Stomach (tissue), 9 donors: ENCODE results near the gene SGPL1. TPM values are rescaled to one million over a fixed set of nuclear protein-coding genes. Genes with fewer than 3 reads are reported as not detected.

Experiments used
- DNase-seq, 2 donors: peaks; one replicate each; pipeline versions ENCODE4 v3.0.0 to v3.0.0-alpha.2; 2013 to 2019
- H3K27ac ChIP-seq, 5 donors: fragments of 200-600 bp in 4 of 5; sonication (generic) in 4 of 5; one replicate each; pipeline ENCODE4 v1.5.1; 2013 to 2019; ENCODE audit warnings: mild to moderate bottlenecking in 1 of 5, moderate library complexity in 1 of 5
- H3K27me3 ChIP-seq, 3 donors: fragments of 200-600 bp; sonication (generic); one replicate each; pipeline ENCODE4 v1.5.1; 2017 to 2019; ENCODE audit warnings: mixed run types in 1 of 3
- H3K36me3 ChIP-seq, 4 donors: fragments of 200-600 bp; sonication (generic); 1 replicate in 3 of 4; 2 replicates in 1 of 4; pipeline ENCODE4 v1.5.1; 2016 to 2019
- H3K4me1 ChIP-seq, 4 donors: fragments of 200-600 bp; sonication (generic); one replicate each; pipeline ENCODE4 v1.5.1; 2016 to 2019
- H3K4me3 ChIP-seq, 4 donors: fragments of 200-600 bp; sonication (generic) in 3 of 4; one replicate each; pipeline ENCODE4 v1.5.1; 2016 to 2019; ENCODE audit warnings: mild to moderate bottlenecking in 1 of 4
- H3K9me3 ChIP-seq, 4 donors: fragments of 200-600 bp; sonication (generic); one replicate each; pipeline ENCODE4 v1.5.1; 2016 to 2019
- CTCF ChIP-seq, 7 experiments: fragments of 450-650 bp in 4 of 7; fragments of 200-600 bp in 3 of 7; sonication (generic) in 3 of 7; IDR thresholded peaks; one replicate each; pipeline ENCODE4 v1.5.1; 2016 to 2019; ENCODE audit warnings: antibody characterized with exemption in 7 of 7, control low read depth in 2 of 7, mild to moderate bottlenecking in 1 of 7
- EP300 ChIP-seq: sonication (generic); formaldehyde crosslinking; IDR thresholded peaks from one replicate; pipeline ENCODE4 v1.6.1; 2017; ENCODE audit warnings: antibody characterized with exemption
- POLR2A ChIP-seq, 4 donors: fragments of 450-650 bp; IDR thresholded peaks; one replicate each; pipeline ENCODE4 v1.6.1; 2016; ENCODE audit warnings: antibody characterized with exemption in 4 of 4, control low read depth in 2 of 4, mild to moderate bottlenecking in 1 of 4, moderate library complexity in 1 of 4
- POLR2AphosphoS5 ChIP-seq, 3 donors: sonication (generic); formaldehyde crosslinking; IDR thresholded peaks; one replicate each; pipeline ENCODE4 v1.6.1; 2016; ENCODE audit warnings: antibody characterized with exemption in 3 of 3
- WGBS, 5 donors: extraction: QIAGEN DNeasy Blood & Tissue Kit in 3 of 5; methylation state at CpG; one replicate each; pipeline versions ENCODE4 v1.1.5 to v1.1.7; 2013 to 2018; 5-methylcytosine and 5-hydroxymethylcytosine counted together
- intact Hi-C: fragments of 100-400 bp; cut with DNase I; formaldehyde crosslinking; loops from one replicate; pipeline ENCODE4 v1.15.1; 2023; ENCODE audit warnings: low total_unique reads
- polyA plus RNA-seq, 3 donors: library from polyadenylated mRNA; stranded (reverse); fragments of 200-250 nt; gene quantifications; one replicate each; pipeline ENCODE4 v1.2.3, GENCODE V29; 2013
- total RNA-seq, 5 donors: library from RNA; depleted of rRNA; stranded (reverse); fragments of >200 nt; gene quantifications; one replicate each; pipeline versions ENCODE4 v1.1.0 to v1.2.3, GENCODE V29; 2014 to 2016
- donor health status: healthy with polysubstance abuse.
- donor health status: Bipolar disorder and iron deficiency.
- donor health status: healthy.

The SGPL1 gene
- total and polyA plus RNA-seq, 8 donors: 1.2 to 65.5 (median 15.6) TPM

GRCh38 chr10:70866424-70866823 lies 50.7 kb downstream of the SGPL1 start:
- Histone ChIP-seq H3K36me3 (peaks cover 14 to 68% (median 51%) of the 10 kb centered on the region in 4 donors), H3K27me3 (no peaks in the 10 kb centered on the region), H3K27ac (no peak overlapping the region), H3K4me1 (peaks cover 0 to 8% (median 0%) of the 10 kb centered on the region in 4 donors), H3K9me3 (no peaks in the 10 kb centered on the region), H3K4me3 (no peak overlapping the region)
- WGBS, 5 donors: 74 to 95% (median 84%) methylated on average over 4 of the region's 4 CpGs
- DNase-seq: peak in 1 of 2 donors; percentile 41
- TF ChIP-seq POLR2A (IDR thresholded peaks at IDR 0.05) (no peak), POLR2AphosphoS5 (IDR thresholded peaks at IDR 0.05) (no peak), EP300 (no peak), CTCF (IDR thresholded peaks at IDR 0.05) (no peak)
- intact Hi-C loops: no loop called here

GRCh38 chr10:70872291-70872690 lies 56.5 kb downstream of the SGPL1 start:
- no peaks in the 10 kb centered on the region for H3K9me3 ChIP-seq
- H3K27ac ChIP-seq: no peak overlapping the region
- peaks cover 0 to 2% (median 0%) of the 10 kb centered on the region in 4 donors for H3K4me1 ChIP-seq
- peaks cover 32 to 86% (median 79%) of the 10 kb centered on the region in 4 donors for H3K36me3 ChIP-seq
- DNase-seq: no peak
- intact Hi-C loops: loop anchor here (10.0 kb wide), 1 partner anchor 327 kb away; no protein-coding TSS in a partner anchor
- no peak for TF ChIP-seq CTCF (IDR thresholded peaks at IDR 0.05)
- TF ChIP-seq EP300: no peak
- no peak for TF ChIP-seq POLR2AphosphoS5 (IDR thresholded peaks at IDR 0.05)
- TF ChIP-seq POLR2A (IDR thresholded peaks at IDR 0.05): no peak
- WGBS, 5 donors: 87 to 94% (median 90%) methylated on average over 7 of the region's 7 CpGs
- no peak overlapping the region for H3K4me3 ChIP-seq
- no peaks in the 10 kb centered on the region for H3K27me3 ChIP-seq

GRCh38 chr10:70874061-70874460 lies 58.3 kb downstream of the SGPL1 start:
- Histone ChIP-seq H3K36me3 (peaks cover 34 to 97% (median 90%) of the 10 kb centered on the region in 4 donors), H3K4me1 (peaks cover 0 to 5% (median 0%) of the 10 kb centered on the region in 4 donors), H3K27me3 (no peaks in the 10 kb centered on the region), H3K27ac (no peak overlapping the region), H3K9me3 (no peaks in the 10 kb centered on the region), H3K4me3 (no peak overlapping the region)
- intact Hi-C loops: loop anchor here (10.0 kb wide), 1 partner anchor 329 kb away; no protein-coding TSS in a partner anchor
- 83 to 90% (median 89%) methylated on average over 7 of the region's 7 CpGs for WGBS, 5 donors
- TF ChIP-seq CTCF (IDR thresholded peaks at IDR 0.05) (no peak), EP300 (no peak), POLR2AphosphoS5 (IDR thresholded peaks at IDR 0.05) (no peak), POLR2A (IDR thresholded peaks at IDR 0.05) (no peak)
- DNase-seq: no peak

- H3K4me3 ChIP-seq: no peak overlapping the region
- H3K36me3 ChIP-seq: peaks cover 18 to 83% (median 73%) of the 10 kb centered on the region in 4 donors
- 20 to 60% (median 45%) methylated on average over 1 of the region's 1 CpG for WGBS, 5 donors
- H3K9me3 ChIP-seq: no peaks in the 10 kb centered on the region
- H3K27ac ChIP-seq: no peak overlapping the region
- intact Hi-C loops: loop anchor here (5.0 to 10.0 kb wide), 2 partner anchors 62 to 334 kb away; partner anchors contain the start of gene SGPL1
- peak in 1 of 2 donors; percentile 42 for DNase-seq
- H3K27me3 ChIP-seq: no peaks in the 10 kb centered on the region
- TF ChIP-seq POLR2A (IDR thresholded peaks at IDR 0.05) (no peak), POLR2AphosphoS5 (IDR thresholded peaks at IDR 0.05) (no peak), CTCF (IDR thresholded peaks at IDR 0.05) (no peak), EP300 (no peak)
- H3K4me1 ChIP-seq: peaks cover 0 to 17% (median 0%) of the 10 kb centered on the region in 4 donors
These were observed 63.5 kb downstream of the SGPL1 start for GRCh38 chr10:70879207-70879606.
